Smooth muscle cell (in vitro differentiated cells): ENCODE results near the gene PLCG2. TPM values are rescaled to one million over a fixed set of nuclear protein-coding genes. Genes with fewer than 3 reads are reported as not detected.

ENCODE experiments used
- DNase-seq: peaks from one replicate; lab custom pipeline; 2025; ENCODE audit not compliant: unreplicated experiment; lab: John Stamatoyannopoulos, UW
- H2AFZ ChIP-seq: fragments of 200-600 bp; sonication (generic); 2 replicates; pipeline ENCODE4 v1.6.0; 2016; ENCODE audit warnings: antibody characterized with exemption, low read depth, mild to moderate bottlenecking
- H3F3A ChIP-seq: fragments of 200-600 bp; sonication (generic); 2 replicates; pipeline ENCODE4 v1.6.0; 2017; ENCODE audit warnings: antibody characterized with exemption, low read depth
- H3K27ac ChIP-seq: fragments of 200-600 bp; sonication (generic); 2 replicates; pipeline ENCODE4 v1.5.1; 2016; ENCODE audit warnings: low read depth, mild to moderate bottlenecking
- H3K27me3 ChIP-seq: fragments of 200-600 bp; sonication (generic); 2 replicates; pipeline ENCODE4 v1.6.1; 2016; ENCODE audit warnings: low read depth, mild to moderate bottlenecking
- H3K36me3 ChIP-seq: fragments of 200-600 bp; sonication (generic); 2 replicates; pipeline ENCODE4 v1.5.1; 2016; ENCODE audit warnings: low read depth
- H3K4me1 ChIP-seq: fragments of 200-600 bp; sonication (generic); 2 replicates; pipeline ENCODE4 v1.5.1; 2016; ENCODE audit warnings: low read depth
- H3K4me2 ChIP-seq: fragments of 200-600 bp; sonication (generic); 2 replicates; pipeline ENCODE4 v1.6.0; 2016; ENCODE audit warnings: mild to moderate bottlenecking
- H3K4me3 ChIP-seq: fragments of 200-600 bp; sonication (generic); 2 replicates; pipeline ENCODE4 v1.5.1; 2016; ENCODE audit warnings: mild to moderate bottlenecking
- H3K79me2 ChIP-seq: fragments of 200-600 bp; sonication (generic); 2 replicates; pipeline ENCODE4 v1.6.0; 2016; ENCODE audit warnings: low read depth, mild to moderate bottlenecking
- H3K9ac ChIP-seq: fragments of 200-600 bp; sonication (generic); 2 replicates; pipeline ENCODE4 v1.6.0; 2016; ENCODE audit warnings: low read depth
- H3K9me3 ChIP-seq: fragments of 200-600 bp; sonication (generic); replicated peaks from 2 replicates; pipeline ENCODE4 v1.5.1; 2016; ENCODE audit warnings: low read depth
- H4K20me1 ChIP-seq: fragments of 200-600 bp; sonication (generic); 2 replicates; pipeline ENCODE4 v1.6.0; 2016; ENCODE audit warnings: low read depth
- WGBS: methylation state at CpG from one replicate; pipeline ENCODE4 v1.1.7; 2016; ENCODE audit warnings: low lambda C conversion rate; 5-methylcytosine and 5-hydroxymethylcytosine counted together
- polyA plus RNA-seq: library from polyadenylated mRNA; unstranded; fragments of >200 nt; fragmentation: Nextera tagmentation; extraction: Ambion mirVana; gene quantifications from 2 replicates; pipeline ENCODE4 v1.2.1, GENCODE V29; 2016
- total RNA-seq: library from RNA; depleted of rRNA; stranded (reverse); fragments of >200 nt; gene quantifications from 2 replicates; pipeline ENCODE4 v1.2.3, GENCODE V29; 2014
- TF ChIP-seq, protein P1 (sequence below): fragments of 200-600 bp; sonication (generic); IDR thresholded peaks from 2 replicates; pipeline ENCODE4 v1.5.1; 2017; ENCODE audit warnings: borderline replicate concordance, mild to moderate bottlenecking, antibody characterized with exemption; ENCODE audit not compliant: insufficient read depth, poor library complexity, severe bottlenecking

PLCG2 gene
- total and polyA plus RNA-seq, 2 experiments from 2014 or later: 1.7 TPM; not detected in 1

DNA sequence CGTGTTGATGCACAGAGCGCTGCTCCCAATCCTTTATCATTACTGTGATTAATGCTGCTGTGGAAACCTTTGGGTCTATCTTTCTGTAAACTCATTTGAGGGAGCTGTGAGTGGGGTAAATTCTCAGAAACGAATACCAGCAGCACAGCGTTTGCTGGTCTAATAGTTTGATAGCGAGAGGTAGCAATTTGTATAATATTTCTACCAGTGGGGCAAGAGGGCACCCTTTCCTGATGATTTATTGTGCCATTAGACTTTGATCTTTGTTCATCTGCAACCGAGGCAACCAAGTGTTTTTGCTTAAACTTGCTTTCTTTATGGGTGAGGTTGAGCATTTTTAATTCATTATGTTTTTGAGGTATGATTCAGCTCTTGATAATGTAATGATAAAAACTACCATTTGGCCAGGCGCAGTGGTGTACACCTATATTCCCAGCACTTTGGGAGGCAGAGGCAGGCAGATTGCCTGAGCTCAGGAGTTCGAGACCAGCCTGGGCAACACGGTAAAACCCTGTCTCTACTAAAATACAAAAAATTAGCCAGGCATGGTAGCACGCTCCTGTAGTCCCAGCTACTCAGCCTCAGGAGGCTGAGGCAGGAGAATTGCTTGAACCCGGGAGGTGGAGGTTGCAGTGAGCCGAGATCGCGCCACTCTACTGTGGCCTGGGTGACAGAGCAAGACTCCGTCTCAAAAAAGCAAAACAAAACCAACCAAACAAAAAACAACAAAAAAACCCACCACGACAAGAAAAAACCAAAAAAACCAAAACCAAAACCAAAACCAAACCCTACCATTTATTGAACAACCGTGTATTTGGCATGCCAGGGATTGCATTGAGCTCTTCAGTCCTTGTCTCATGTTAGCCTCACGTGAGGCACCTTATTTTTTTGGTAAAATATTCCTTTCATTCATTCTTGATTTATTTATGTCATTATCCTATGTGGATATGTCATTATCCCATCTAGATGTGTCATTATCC, 81.5 kb downstream of the PLCG2 start:
- Histone ChIP-seq H3K27ac (no peak overlapping the region), H3K27me3 (peaks cover 27% of the 10 kb centered on the region), H3K4me1 (peaks cover 3% of the 10 kb centered on the region), H3K4me2 (no peak overlapping the region), H4K20me1 (no peaks in the 10 kb centered on the region), H3K9me3 (no peaks in the 10 kb centered on the region), H3K9ac (no peak overlapping the region), H3K36me3 (no peaks in the 10 kb centered on the region), H3K4me3 (no peak overlapping the region), H3K79me2 (no peaks in the 10 kb centered on the region), H2AFZ (no peak overlapping the region), H3F3A (no peaks in the 10 kb centered on the region)
- no peak for DNase-seq
- WGBS: 93% methylated on average over 18 of the region's 18 CpGs
- TF ChIP-seq, protein P1, sequence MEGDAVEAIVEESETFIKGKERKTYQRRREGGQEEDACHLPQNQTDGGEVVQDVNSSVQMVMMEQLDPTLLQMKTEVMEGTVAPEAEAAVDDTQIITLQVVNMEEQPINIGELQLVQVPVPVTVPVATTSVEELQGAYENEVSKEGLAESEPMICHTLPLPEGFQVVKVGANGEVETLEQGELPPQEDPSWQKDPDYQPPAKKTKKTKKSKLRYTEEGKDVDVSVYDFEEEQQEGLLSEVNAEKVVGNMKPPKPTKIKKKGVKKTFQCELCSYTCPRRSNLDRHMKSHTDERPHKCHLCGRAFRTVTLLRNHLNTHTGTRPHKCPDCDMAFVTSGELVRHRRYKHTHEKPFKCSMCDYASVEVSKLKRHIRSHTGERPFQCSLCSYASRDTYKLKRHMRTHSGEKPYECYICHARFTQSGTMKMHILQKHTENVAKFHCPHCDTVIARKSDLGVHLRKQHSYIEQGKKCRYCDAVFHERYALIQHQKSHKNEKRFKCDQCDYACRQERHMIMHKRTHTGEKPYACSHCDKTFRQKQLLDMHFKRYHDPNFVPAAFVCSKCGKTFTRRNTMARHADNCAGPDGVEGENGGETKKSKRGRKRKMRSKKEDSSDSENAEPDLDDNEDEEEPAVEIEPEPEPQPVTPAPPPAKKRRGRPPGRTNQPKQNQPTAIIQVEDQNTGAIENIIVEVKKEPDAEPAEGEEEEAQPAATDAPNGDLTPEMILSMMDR: no peak

DNA sequence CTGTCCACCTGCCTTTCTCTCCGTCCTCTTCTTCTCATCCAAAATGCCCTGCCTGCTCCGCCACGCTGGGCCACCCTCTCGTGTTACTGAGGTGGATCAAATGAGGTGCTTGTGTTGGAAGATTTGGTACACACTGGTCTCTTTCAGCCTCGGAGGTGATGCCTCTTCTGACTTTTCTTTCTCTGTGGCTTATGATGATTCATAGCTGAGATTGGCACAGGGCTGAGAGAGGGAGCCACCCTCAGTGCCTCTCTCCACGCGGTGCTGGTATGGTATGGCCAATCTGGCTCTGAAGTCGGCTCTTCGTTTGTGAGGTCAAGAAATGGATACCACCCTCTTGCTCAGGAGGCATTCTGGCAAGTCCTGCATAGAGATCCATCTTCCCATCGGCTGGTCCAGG, 82.4 kb downstream of the PLCG2 start:
- no peak overlapping the region for H3K4me2 ChIP-seq
- no peaks in the 10 kb centered on the region for H4K20me1 ChIP-seq
- H3K4me3 ChIP-seq: no peak overlapping the region
- 86% methylated on average over 10 of the region's 10 CpGs for WGBS
- peaks cover 3% of the 10 kb centered on the region for H3K4me1 ChIP-seq
- H3F3A ChIP-seq: no peaks in the 10 kb centered on the region
- TF ChIP-seq, protein P1: no peak
- no peak for DNase-seq
- H3K9me3 ChIP-seq: no peaks in the 10 kb centered on the region
- H3K36me3 ChIP-seq: no peaks in the 10 kb centered on the region
- H3K9ac ChIP-seq: no peak overlapping the region
- H3K27ac ChIP-seq: no peak overlapping the region
- peaks cover 26% of the 10 kb centered on the region for H3K27me3 ChIP-seq
- H3K79me2 ChIP-seq: no peaks in the 10 kb centered on the region
- no peak overlapping the region for H2AFZ ChIP-seq

DNA sequence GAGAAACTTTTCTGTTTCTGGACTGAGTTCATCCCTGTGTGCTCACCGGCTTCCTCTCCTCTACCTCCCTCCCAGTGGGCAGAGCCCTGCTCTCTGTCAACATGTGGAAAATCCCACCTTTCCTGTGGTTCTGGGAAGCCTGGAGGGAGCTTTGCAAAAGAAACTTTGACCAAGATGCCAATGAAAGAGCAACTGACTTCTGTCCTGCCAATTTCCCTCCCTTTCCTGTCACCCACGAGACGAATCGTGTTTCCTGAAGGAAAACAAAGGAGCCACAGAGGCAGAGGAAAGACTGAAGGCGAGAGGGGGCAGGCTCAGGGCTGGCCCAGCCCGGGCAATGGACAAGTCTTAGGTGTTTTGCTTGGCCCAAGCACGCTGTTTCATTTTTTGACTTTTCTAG, 82.8 kb downstream of the PLCG2 start:
- no peaks in the 10 kb centered on the region for H3K79me2 ChIP-seq
- no peaks in the 10 kb centered on the region for H3F3A ChIP-seq
- TF ChIP-seq, protein P1: no peak
- H3K4me3 ChIP-seq: no peak overlapping the region
- H4K20me1 ChIP-seq: no peaks in the 10 kb centered on the region
- H2AFZ ChIP-seq: no peak overlapping the region
- WGBS: 77% methylated on average over 7 of the region's 7 CpGs
- peaks cover 30% of the 10 kb centered on the region for H3K27me3 ChIP-seq
- H3K4me1 ChIP-seq: peaks cover 3% of the 10 kb centered on the region
- no peak overlapping the region for H3K4me2 ChIP-seq
- DNase-seq: no peak
- H3K36me3 ChIP-seq: no peaks in the 10 kb centered on the region
- H3K9me3 ChIP-seq: no peaks in the 10 kb centered on the region
- no peak overlapping the region for H3K9ac ChIP-seq
- no peak overlapping the region for H3K27ac ChIP-seq
